Loucy (cell line): ENCODE results near the gene SNX5.

Source experiments
- H2AFZ ChIP-seq: fragments of 200-600 bp; sonication (generic); 2 replicates; pipeline ENCODE4 v1.6.0; 2016; ENCODE audit warnings: antibody characterized with exemption, mild to moderate bottlenecking, low read length, moderate library complexity
- H3F3A ChIP-seq: fragments of 200-600 bp; 2 replicates; pipeline ENCODE4 v1.6.0; 2016; ENCODE audit warnings: antibody characterized with exemption, low read depth, mild to moderate bottlenecking
- H3K27me3 ChIP-seq: fragments of 200-600 bp; sonication (generic); 2 replicates; pipeline ENCODE4 v1.6.1; 2014; ENCODE audit warnings: low read length, mild to moderate bottlenecking; ENCODE audit not compliant: insufficient read depth, poor library complexity, severe bottlenecking
- H3K36me3 ChIP-seq: fragments of 200-600 bp; sonication (generic); 2 replicates; pipeline ENCODE4 v1.6.1; 2016; ENCODE audit warnings: low read length; ENCODE audit not compliant: insufficient read depth
- H3K4me1 ChIP-seq: fragments of 200-600 bp; sonication (generic); 2 replicates; pipeline ENCODE4 v1.5.1; 2014; ENCODE audit warnings: low read length, mild to moderate bottlenecking; ENCODE audit not compliant: insufficient read depth, poor library complexity, severe bottlenecking
- H3K4me2 ChIP-seq: fragments of 200-600 bp; sonication (generic); 2 replicates; pipeline ENCODE4 v1.6.0; 2014; ENCODE audit warnings: antibody characterized with exemption, low read length, low read depth, mild to moderate bottlenecking; ENCODE audit not compliant: poor library complexity, severe bottlenecking
- H3K4me3 ChIP-seq: fragments of 200-600 bp; sonication (generic); 2 replicates; pipeline ENCODE4 v1.5.1; 2014; ENCODE audit warnings: low read length, mild to moderate bottlenecking, mixed read lengths; ENCODE audit not compliant: poor library complexity, severe bottlenecking
- H3K79me2 ChIP-seq: fragments of 200-600 bp; sonication (generic); 2 replicates; pipeline ENCODE4 v1.6.1; 2014; ENCODE audit warnings: low read length; ENCODE audit not compliant: insufficient read depth
- H3K9ac ChIP-seq: fragments of 200-600 bp; sonication (generic); 2 replicates; pipeline ENCODE4 v1.6.0; 2014; ENCODE audit warnings: mild to moderate bottlenecking, low read depth, low read length, moderate library complexity; ENCODE audit not compliant: poor library complexity, severe bottlenecking
- H3K9me2 ChIP-seq: fragments of 200-600 bp; sonication (generic); replicated peaks from 2 replicates; pipeline ENCODE4 v1.6.1; 2016; ENCODE audit warnings: low read depth, low read length, mixed read lengths
- H3K9me3 ChIP-seq: fragments of 200-600 bp; sonication (generic); 2 replicates; pipeline ENCODE4 v1.6.1; 2014; ENCODE audit warnings: mild to moderate bottlenecking, antibody characterized with exemption, low read length, low read depth; ENCODE audit not compliant: insufficient read depth
- H4K20me1 ChIP-seq: fragments of 200-600 bp; sonication (generic); 2 replicates; pipeline ENCODE4 v1.6.0; 2014; ENCODE audit warnings: antibody characterized with exemption, low read length, mild to moderate bottlenecking; ENCODE audit not compliant: insufficient read depth, poor library complexity, severe bottlenecking
- CTCF ChIP-seq: fragments of 200-600 bp; sonication (generic); conservative IDR thresholded peaks from 2 replicates; pipeline ENCODE4 v1.5.1; 2014; ENCODE audit warnings: mild to moderate bottlenecking, antibody characterized with exemption, low read length
- EZH2phosphoT487 ChIP-seq: fragments of 200-600 bp; IDR thresholded peaks from 2 replicates; pipeline ENCODE4 v1.6.1; 2018; ENCODE audit warnings: antibody characterized with exemption, mild to moderate bottlenecking, moderate library complexity, borderline replicate concordance

Gene SNX5

GRCh38 chr20:17904027-17904426 is 64.6 kb downstream of the SNX5 start:
- H3K79me2 ChIP-seq, result no peaks in the 10 kb centered on the region
- H3K4me3 ChIP-seq, result no peak overlapping the region
- no peaks in the 10 kb centered on the region for H3K9me2 ChIP-seq
- H3K9me3 ChIP-seq, result no peaks in the 10 kb centered on the region
- H3K4me2 ChIP-seq, result no peak overlapping the region
- H3F3A ChIP-seq, result no peaks in the 10 kb centered on the region
- no peaks in the 10 kb centered on the region for H3K36me3 ChIP-seq
- H3K27me3 ChIP-seq, result no peaks in the 10 kb centered on the region
- H2AFZ ChIP-seq, result no peak overlapping the region
- H3K9ac ChIP-seq, result no peak overlapping the region
- H3K4me1 ChIP-seq, result no peaks in the 10 kb centered on the region
- no peaks in the 10 kb centered on the region for H4K20me1 ChIP-seq
- TF ChIP-seq EZH2phosphoT487 (no peak), CTCF (no peak)

GRCh38 chr20:17902531-17903083 is 66.0 kb downstream of the SNX5 start:
- Histone ChIP-seq H3K4me3 (no peak overlapping the region), H3F3A (no peaks in the 10 kb centered on the region), H3K9ac (no peak overlapping the region), H3K79me2 (no peaks in the 10 kb centered on the region), H3K9me2 (no peaks in the 10 kb centered on the region), H3K9me3 (no peaks in the 10 kb centered on the region), H3K36me3 (no peaks in the 10 kb centered on the region), H3K4me1 (no peaks in the 10 kb centered on the region), H3K27me3 (no peaks in the 10 kb centered on the region), H3K4me2 (no peak overlapping the region), H2AFZ (no peak overlapping the region), H4K20me1 (no peaks in the 10 kb centered on the region)
- TF ChIP-seq CTCF, result no peak
- TF ChIP-seq EZH2phosphoT487, result no peak

GRCh38 chr20:17901971-17902370 is 66.6 kb downstream of the SNX5 start:
- no peak overlapping the region for H3K9ac ChIP-seq
- H3K4me2 ChIP-seq, result no peak overlapping the region
- no peaks in the 10 kb centered on the region for H3F3A ChIP-seq
- H2AFZ ChIP-seq, result no peak overlapping the region
- H3K4me3 ChIP-seq, result no peak overlapping the region
- no peaks in the 10 kb centered on the region for H3K4me1 ChIP-seq
- H3K79me2 ChIP-seq, result no peaks in the 10 kb centered on the region
- TF ChIP-seq CTCF, result no peak
- H4K20me1 ChIP-seq, result no peaks in the 10 kb centered on the region
- no peaks in the 10 kb centered on the region for H3K9me2 ChIP-seq
- H3K9me3 ChIP-seq, result no peaks in the 10 kb centered on the region
- no peaks in the 10 kb centered on the region for H3K27me3 ChIP-seq
- no peaks in the 10 kb centered on the region for H3K36me3 ChIP-seq
